Endothelial cell of umbilical vein (primary cell): ENCODE results near the gene MMRN1. TPM values are rescaled to one million over a fixed set of nuclear protein-coding genes. Genes with fewer than 3 reads are reported as not detected.
A peak's percentile ranks its signal among the peaks of the same experiment; 100 is the strongest.

ENCODE experiments used
- BruUV-seq: library from RNA; stranded (reverse); fragments of 400-500 nt; replicated peaks from 2 replicates; lab custom pipeline; 2021; lab: Mats Ljungman, UMichigan
- CTCF ChIA-PET: fragments of 300-600, 350-600 bp; sonication (Branson Sonifier 250); formaldehyde crosslinking; loops from one replicate; lab custom pipeline; 2021; ENCODE audit warnings: antibody characterized with exemption, inconsistent platforms; lab: Charles Lee
- POLR2A ChIA-PET: fragments of 300-600, 350-600 bp; sonication (Branson Sonifier 250); formaldehyde crosslinking; loops from one replicate; lab custom pipeline; 2021; ENCODE audit warnings: antibody characterized with exemption, inconsistent platforms; lab: Charles Lee
- DNase-seq: peaks from one replicate; pipeline ENCODE4 v3.0.0-alpha.2; 2011; ENCODE audit warnings: low read depth, low spot score
- FAIRE-seq: peaks from 2 replicates; lab custom pipeline; 2011; peaks lifted over from hg19 to GRCh38; lab: Jason Lieb, UNC
- H2AFZ ChIP-seq: 2 replicates; pipeline ENCODE4 v1.6.0; 2012; ENCODE audit warnings: low read depth, low read length, control low read depth, inconsistent platforms
- H3K27ac ChIP-seq: 2 replicates; pipeline ENCODE4 v1.5.1; 2011; ENCODE audit warnings: low read depth, mild to moderate bottlenecking, control low read depth, low read length, moderate library complexity; ENCODE audit not compliant: insufficient read depth
- H3K27me3 ChIP-seq, 2 experiments: 2 replicates each; pipeline versions ENCODE4 v1.6.0 to v1.6.1; 2011; ENCODE audit warnings: low read length in 2 of 2, mixed read lengths in 1 of 2; ENCODE audit not compliant: control insufficient read depth in 2 of 2, insufficient read depth in 2 of 2
- H3K36me3 ChIP-seq, 2 experiments: 2 replicates in 1 of 2; 3 replicates in 1 of 2; pipeline ENCODE4 v1.5.1; 2011; ENCODE audit warnings: low read length in 2 of 2, mild to moderate bottlenecking in 1 of 2, moderate library complexity in 1 of 2; ENCODE audit not compliant: control insufficient read depth in 2 of 2, insufficient read depth in 2 of 2; ENCODE audit errors: extremely low read depth in 1 of 2
- H3K4me1 ChIP-seq: 3 replicates; pipeline ENCODE4 v1.5.1; 2011; ENCODE audit warnings: mild to moderate bottlenecking, low read length; ENCODE audit not compliant: control insufficient read depth, insufficient read depth; ENCODE audit errors: extremely low read depth
- H3K4me2 ChIP-seq: 2 replicates; pipeline ENCODE4 v1.6.1; 2011; ENCODE audit warnings: low read length, control low read depth, mixed read lengths; ENCODE audit not compliant: insufficient read depth
- H3K4me3 ChIP-seq, 3 experiments: fragments of 200-600 bp in 1 of 3; sonication (generic), shearing (Covaris generic) in 1 of 3; replicated peaks in 1 of 3; 2 replicates each; pipeline ENCODE4 v1.5.1; 2011 to 2016; ENCODE audit warnings: control low read depth in 3 of 3, low read length in 3 of 3, mild to moderate bottlenecking in 2 of 3, inconsistent platforms in 1 of 3, low read depth in 1 of 3, moderate library complexity in 1 of 3; ENCODE audit not compliant: insufficient read depth in 1 of 3
- H3K79me2 ChIP-seq: 2 replicates; pipeline ENCODE4 v1.6.0; 2012; ENCODE audit warnings: low read length, inconsistent platforms; ENCODE audit not compliant: control insufficient read depth, insufficient read depth
- H3K9ac ChIP-seq: replicated peaks from 2 replicates; pipeline ENCODE3; 2011; ENCODE audit warnings: low read length, control low read depth; ENCODE audit not compliant: insufficient read depth; ENCODE audit errors: extremely low read depth
- H3K9me1 ChIP-seq: replicated peaks from 3 replicates; pipeline ENCODE4 v1.6.0; 2011; ENCODE audit warnings: mild to moderate bottlenecking, low read length; ENCODE audit not compliant: control insufficient read depth, insufficient read depth; ENCODE audit errors: extremely low read depth
- H3K9me3 ChIP-seq: replicated peaks from 2 replicates; pipeline ENCODE4 v1.5.1; 2012; ENCODE audit warnings: low read length, inconsistent platforms; ENCODE audit not compliant: control insufficient read depth, insufficient read depth
- H4K20me1 ChIP-seq: replicated peaks from 2 replicates; pipeline ENCODE3; 2011; ENCODE audit warnings: mild to moderate bottlenecking, low read length; ENCODE audit not compliant: control insufficient read depth, insufficient read depth; ENCODE audit errors: extremely low read depth
- CTCF ChIP-seq, 2 donors: IDR thresholded peaks; 1 replicate in 1 of 2; 2 replicates in 1 of 2; pipeline ENCODE4 v1.5.1; 2011; ENCODE audit warnings: low read length in 2 of 2, mild to moderate bottlenecking in 2 of 2, moderate library complexity in 2 of 2, control low read depth in 1 of 2, inconsistent platforms in 1 of 2, low read depth in 1 of 2; ENCODE audit not compliant: insufficient read depth in 1 of 2; ENCODE audit errors: extremely low read depth in 1 of 2
- EZH2 ChIP-seq: IDR thresholded peaks from 2 replicates; pipeline ENCODE4 v1.6.1; 2012; ENCODE audit warnings: borderline replicate concordance, low read depth, mild to moderate bottlenecking, moderate library complexity, low read length, inconsistent platforms; ENCODE audit not compliant: severe bottlenecking
- FOS ChIP-seq: IDR thresholded peaks from 2 replicates; pipeline ENCODE4 v1.6.1; 2011; ENCODE audit warnings: mild to moderate bottlenecking, low read length, moderate library complexity, borderline replicate concordance; ENCODE audit not compliant: insufficient read depth
- GATA2 ChIP-seq: IDR thresholded peaks from 2 replicates; pipeline ENCODE4 v1.7.0; 2011; ENCODE audit warnings: low read depth, mild to moderate bottlenecking, moderate library complexity, mixed read lengths, low read length; ENCODE audit not compliant: insufficient read length, insufficient read depth
- MAX ChIP-seq: IDR thresholded peaks from 2 replicates; pipeline ENCODE4 v1.6.1; 2011; ENCODE audit not compliant: insufficient read depth, insufficient read length
- MYC ChIP-seq: IDR thresholded peaks from one replicate; pipeline ENCODE4 v1.6.1; 2011; ENCODE audit warnings: mild to moderate bottlenecking, low read depth, low read length
- POLR2AphosphoS5 ChIP-seq: IDR thresholded peaks from 2 replicates; pipeline ENCODE4 v1.6.1; 2012; ENCODE audit warnings: low read depth, mild to moderate bottlenecking, control low read depth, low read length, moderate library complexity; ENCODE audit not compliant: insufficient read depth
- dilution Hi-C: fragments of 300-500 bp; cut with MboI; formaldehyde crosslinking; loops from one replicate; pipeline ENCODE4 v1.15.0; 2019; ENCODE audit warnings: low sequenced_read_pairs; ENCODE audit not compliant: extremely low pct_ligation_motif_present
- intact Hi-C: fragments of 100-400 bp; cut with micrococcal nuclease; formaldehyde crosslinking; loops from one replicate; pipeline ENCODE4 v1.10.0; 2022
- polyA plus RNA-seq, 4 experiments: library from polyadenylated mRNA; depleted of rRNA in 3 of 4; stranded (reverse) in 3 of 4; unstranded in 1 of 4; fragments of >200 nt; gene quantifications; 2 replicates each; pipeline versions ENCODE4 v1.2.1 to v1.2.3, GENCODE V29; 2011 to 2012; ENCODE audit warnings: missing spikeins in 1 of 4
- total RNA-seq: library from RNA; stranded (reverse); gene quantifications from 2 replicates; pipeline ENCODE4 v1.2.3, GENCODE V29; 2021

Gene MMRN1
- total and polyA plus RNA-seq, 2 donors (not counting 3 experiments of a cell fraction or from before 2014, with no cell fraction given) = 143 to 414 TPM

DNA sequence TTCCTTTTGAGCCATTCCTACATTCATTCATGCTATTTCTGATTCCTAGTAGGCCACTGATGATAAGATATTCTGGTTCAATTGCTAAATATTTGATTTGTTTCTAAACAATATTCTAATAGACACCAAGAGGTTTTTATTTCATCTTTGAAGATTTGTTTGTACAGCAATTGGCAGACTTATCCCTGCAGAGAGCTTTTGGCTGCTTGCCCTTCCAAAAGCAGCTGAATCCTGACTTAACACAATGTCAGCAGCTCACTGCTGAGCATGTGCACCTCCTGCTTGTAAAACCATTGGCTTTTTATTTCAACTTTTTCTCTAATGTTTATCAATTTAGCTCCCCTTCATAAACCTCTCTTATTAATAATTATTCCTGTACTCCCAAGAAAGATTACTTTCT, 45.3 kb downstream of the MMRN1 start:
- peak; percentile 46 for DNase-seq
- CTCF ChIA-PET = no interaction called here
- dilution Hi-C loops (no loop called here), intact Hi-C loops (no loop called here)
- no peaks in the 10 kb centered on the region for H3K4me1 ChIP-seq
- no peaks in the 10 kb centered on the region for H4K20me1 ChIP-seq
- no peak overlapping the region for H3K9ac ChIP-seq
- FAIRE-seq = no peak
- H3K36me3 ChIP-seq = peaks cover 5 to 13% of the 10 kb centered on the region in 2 experiments
- H3K4me2 ChIP-seq = no peak overlapping the region
- TF ChIP-seq CTCF (IDR thresholded peaks at IDR 0.05; ENCODE audit: extremely low read depth in 1 of 2, insufficient read depth in 1 of 2, low read depth in 1 of 2, low read length in 2 of 2) = no peak
- TF ChIP-seq EZH2 = no peak
- no peak for TF ChIP-seq GATA2
- no peak for TF ChIP-seq FOS
- TF ChIP-seq POLR2AphosphoS5 = no peak
- no peak for TF ChIP-seq MAX
- TF ChIP-seq MYC = no peak
- no peak overlapping the region for H3K4me3 ChIP-seq
- POLR2A ChIA-PET = no interaction called here
- no peaks in the 10 kb centered on the region for H3K27me3 ChIP-seq
- H3K9me1 ChIP-seq = no peaks in the 10 kb centered on the region
- H3K9me3 ChIP-seq = no peaks in the 10 kb centered on the region
- no TSS peak for BruUV-seq
- peaks cover 26% of the 10 kb centered on the region for H3K79me2 ChIP-seq
- H2AFZ ChIP-seq = no peak overlapping the region
- H3K27ac ChIP-seq = no peak overlapping the region
